NT2/D1 (cell line): ENCODE results near the gene GCNA.

Source experiments
- SUZ12 ChIP-seq: IDR thresholded peaks from 2 replicates; pipeline ENCODE4 v1.6.1; 2011; ENCODE audit not compliant: insufficient read length, insufficient read depth; ENCODE audit errors: extremely low read depth
- YY1 ChIP-seq: IDR thresholded peaks from 2 replicates; pipeline ENCODE4 v1.6.1; 2011; ENCODE audit not compliant: insufficient read length, insufficient read depth
- ZNF274 ChIP-seq: IDR thresholded peaks from 2 replicates; pipeline ENCODE4 v1.6.1; 2011; ENCODE audit warnings: mild to moderate bottlenecking, low read depth, low read length

- TF ChIP-seq SUZ12 (no peak), YY1 (no peak), ZNF274 (no peak)
Measured at GRCh38 chrX:71622576-71623450, 44.6 kb downstream of the GCNA start.
